Osteocyte (in vitro differentiated cells): ENCODE results near the gene GYPA. TPM values are rescaled to one million over a fixed set of nuclear protein-coding genes. Genes with fewer than 3 reads are reported as not detected.

Experiments used
- DNase-seq: peaks from one replicate; pipeline ENCODE4 v3.0.0; 2021; ENCODE audit warnings: mixed read lengths; ENCODE audit not compliant: unreplicated experiment; ENCODE audit errors: extremely low spot score
- H3K27ac Mint-ChIP-seq: one replicate; pipeline ENCODE4 v1.8.0; 2021; ENCODE audit warnings: mild to moderate bottlenecking, mixed read lengths; ENCODE audit not compliant: unreplicated experiment
- H3K27me3 Mint-ChIP-seq: one replicate; pipeline ENCODE4 v1.8.0; 2021; ENCODE audit warnings: mixed read lengths; ENCODE audit not compliant: unreplicated experiment
- H3K36me3 Mint-ChIP-seq: one replicate; pipeline ENCODE4 v1.8.0; 2021; ENCODE audit warnings: mixed read lengths; ENCODE audit not compliant: unreplicated experiment
- H3K4me1 Mint-ChIP-seq: one replicate; pipeline ENCODE4 v1.8.0; 2021; ENCODE audit warnings: mixed read lengths; ENCODE audit not compliant: unreplicated experiment
- H3K4me3 Mint-ChIP-seq: one replicate; pipeline ENCODE4 v1.8.0; 2021; ENCODE audit warnings: mild to moderate bottlenecking, moderate library complexity, mixed read lengths; ENCODE audit not compliant: unreplicated experiment
- H3K9me3 Mint-ChIP-seq: one replicate; pipeline ENCODE4 v1.8.0; 2021; ENCODE audit warnings: mixed read lengths; ENCODE audit not compliant: unreplicated experiment
- CTCF ChIP-seq: fragments of 200-600 bp; sonication (generic); IDR thresholded peaks from 2 replicates; pipeline ENCODE4 v1.5.0; 2021; ENCODE audit warnings: antibody characterized with exemption, mild to moderate bottlenecking, moderate library complexity
- total RNA-seq: library from RNA; stranded (reverse); gene quantifications from 2 replicates; pipeline ENCODE4 v1.2.1, GENCODE V29; 2021

Gene GYPA
- total RNA-seq, 1 donor from 2014 or later: not detected

GRCh38 chr4:144181391-144181790 is 40.9 kb upstream of the GYPA start:
- H3K27ac Mint-ChIP-seq: no peak overlapping the region
- DNase-seq: no peak
- no peak overlapping the region for H3K4me3 Mint-ChIP-seq
- TF ChIP-seq CTCF: no peak
- H3K4me1 Mint-ChIP-seq: peaks cover 14% of the 10 kb centered on the region
- H3K27me3 Mint-ChIP-seq: no peaks in the 10 kb centered on the region
- H3K36me3 Mint-ChIP-seq: no peaks in the 10 kb centered on the region
- no peaks in the 10 kb centered on the region for H3K9me3 Mint-ChIP-seq

- H3K4me1 Mint-ChIP-seq: peaks cover 15% of the 10 kb centered on the region
- DNase-seq: no peak
- H3K9me3 Mint-ChIP-seq: no peaks in the 10 kb centered on the region
- TF ChIP-seq CTCF: no peak
- H3K4me3 Mint-ChIP-seq: no peak overlapping the region
- H3K27me3 Mint-ChIP-seq: no peaks in the 10 kb centered on the region
- no peak overlapping the region for H3K27ac Mint-ChIP-seq
- no peaks in the 10 kb centered on the region for H3K36me3 Mint-ChIP-seq
These were observed 38.7 kb upstream of the GYPA start for GRCh38 chr4:144179152-144179739.

GRCh38 chr4:144178414-144178813 is 37.9 kb upstream of the GYPA start:
- Mint-ChIP-seq H3K4me1 (peaks cover 15% of the 10 kb centered on the region), H3K27ac (no peak overlapping the region), H3K36me3 (no peaks in the 10 kb centered on the region), H3K9me3 (no peaks in the 10 kb centered on the region), H3K27me3 (no peaks in the 10 kb centered on the region), H3K4me3 (no peak overlapping the region)
- no peak for DNase-seq
- TF ChIP-seq CTCF: no peak

GRCh38 chr4:144176476-144176875 is 36.0 kb upstream of the GYPA start:
- H3K27ac Mint-ChIP-seq: no peak overlapping the region
- peaks cover 15% of the 10 kb centered on the region for H3K4me1 Mint-ChIP-seq
- TF ChIP-seq CTCF: no peak
- H3K9me3 Mint-ChIP-seq: no peaks in the 10 kb centered on the region
- H3K4me3 Mint-ChIP-seq: no peak overlapping the region
- H3K27me3 Mint-ChIP-seq: no peaks in the 10 kb centered on the region
- DNase-seq: no peak
- H3K36me3 Mint-ChIP-seq: no peaks in the 10 kb centered on the region

GRCh38 chr4:144174401-144175067 is 34.0 kb upstream of the GYPA start:
- H3K9me3 Mint-ChIP-seq: no peaks in the 10 kb centered on the region
- H3K4me1 Mint-ChIP-seq: peaks cover 15% of the 10 kb centered on the region
- no peak overlapping the region for H3K27ac Mint-ChIP-seq
- H3K4me3 Mint-ChIP-seq: no peak overlapping the region
- H3K36me3 Mint-ChIP-seq: no peaks in the 10 kb centered on the region
- peaks cover 15% of the 10 kb centered on the region for H3K27me3 Mint-ChIP-seq
- no peak for DNase-seq
- peak; percentile 61 for TF ChIP-seq CTCF
